OCI-LY3 (cell line): ENCODE measurements around the gene RNF11.

Experiments
- H2AFZ ChIP-seq: fragments of 200-600, 300-600 bp; shearing (Covaris generic); 2 replicates; pipeline ENCODE4 v1.6.0; 2014; ENCODE audit warnings: antibody characterized with exemption, low read depth, low read length
- H3K27ac ChIP-seq: fragments of 200-600, 300-600 bp; sonication (generic); 2 replicates; pipeline ENCODE4 v1.5.1; 2014; ENCODE audit warnings: mild to moderate bottlenecking, low read length, moderate library complexity, mixed read lengths
- H3K27me3 ChIP-seq: fragments of 200-600, 300-600 bp; sonication (generic); 2 replicates; pipeline ENCODE4 v1.6.1; 2014; ENCODE audit warnings: low read depth, low read length, mixed read lengths
- H3K36me3 ChIP-seq: fragments of 200-600, 300-600 bp; sonication (generic); replicated peaks from 2 replicates; pipeline ENCODE3; 2014; ENCODE audit warnings: low read depth, low read length, mixed read lengths
- H3K4me1 ChIP-seq: fragments of 300-600, 200-600 bp; sonication (generic); 2 replicates; pipeline ENCODE4 v1.6.1; 2014; ENCODE audit warnings: low read length, mixed read lengths
- H3K4me2 ChIP-seq: fragments of 200-600, 300-600 bp; sonication (generic); 2 replicates; pipeline ENCODE4 v1.6.1; 2014; ENCODE audit warnings: low read length, mixed read lengths
- H3K4me3 ChIP-seq: fragments of 300-600, 200-600 bp; sonication (generic); 2 replicates; pipeline ENCODE4 v1.5.1; 2014; ENCODE audit warnings: antibody characterized with exemption, mild to moderate bottlenecking, low read length, moderate library complexity
- H3K79me2 ChIP-seq: fragments of 300-600, 200-600 bp; shearing (Covaris generic); 2 replicates; pipeline ENCODE4 v1.6.1; 2014; ENCODE audit warnings: mild to moderate bottlenecking, low read length, mixed read lengths
- H3K9ac ChIP-seq: fragments of 300-600, 200-600 bp; shearing (Covaris generic); 2 replicates; pipeline ENCODE4 v1.6.0; 2014; ENCODE audit warnings: mild to moderate bottlenecking, low read length, moderate library complexity
- H3K9me3 ChIP-seq: fragments of 200-600, 300-600 bp; shearing (Covaris generic); 2 replicates; pipeline ENCODE4 v1.6.1; 2014; ENCODE audit warnings: low read length, mixed read lengths; ENCODE audit not compliant: insufficient read depth
- H4K20me1 ChIP-seq: fragments of 200-600, 300-600 bp; sonication (generic); 2 replicates; pipeline ENCODE4 v1.6.1; 2016; ENCODE audit warnings: low read length, mixed read lengths; ENCODE audit not compliant: insufficient read depth
- CTCF ChIP-seq: fragments of 200-600, 300-600 bp; sonication (generic); IDR thresholded peaks from 2 replicates; pipeline ENCODE4 v1.5.1; 2014; ENCODE audit warnings: antibody characterized with exemption, low read length, low read depth
- EZH2phosphoT487 ChIP-seq: fragments of 200-600 bp; shearing (Covaris generic); IDR thresholded peaks from 2 replicates; pipeline ENCODE4 v1.6.1; 2018; ENCODE audit warnings: antibody characterized with exemption, mixed run types, low read depth

RNF11 gene

GRCh38 chr1:51296383-51297357 lies 60.6 kb downstream of the RNF11 start:
- H3K36me3 ChIP-seq: no peaks in the 10 kb centered on the region
- H3K27ac ChIP-seq: no peak overlapping the region
- TF ChIP-seq CTCF: peak; percentile 76
- no peak for TF ChIP-seq EZH2phosphoT487
- H3K79me2 ChIP-seq: no peaks in the 10 kb centered on the region
- H3K4me2 ChIP-seq: peak overlapping the region; percentile 91
- peak overlapping the region; percentile 67 for H3K9ac ChIP-seq
- H3K4me3 ChIP-seq: peak overlapping the region; percentile 85
- peaks cover 4% of the 10 kb centered on the region; the same call in 1 of the 2 replicates for H3K4me1 ChIP-seq
- H3K27me3 ChIP-seq: no peaks in the 10 kb centered on the region
- H2AFZ ChIP-seq: peak overlapping the region; percentile 92
- H3K9me3 ChIP-seq: no peaks in the 10 kb centered on the region
- H4K20me1 ChIP-seq: no peaks in the 10 kb centered on the region

- Histone ChIP-seq H3K4me3 (peak overlapping the region; percentile 85), H3K79me2 (no peaks in the 10 kb centered on the region), H3K27me3 (no peaks in the 10 kb centered on the region), H4K20me1 (no peaks in the 10 kb centered on the region), H3K9ac (peak overlapping the region; percentile 67; the same call in 1 of the 2 replicates), H3K36me3 (no peaks in the 10 kb centered on the region), H3K9me3 (no peaks in the 10 kb centered on the region), H3K4me2 (peak overlapping the region; percentile 91), H3K27ac (no peak overlapping the region), H2AFZ (peak overlapping the region; percentile 92; the same call in 1 of the 2 replicates), H3K4me1 (peaks cover 4% of the 10 kb centered on the region; the same call in 1 of the 2 replicates)
- TF ChIP-seq CTCF (no peak), EZH2phosphoT487 (no peak)
These were observed 61.6 kb downstream of the RNF11 start for GRCh38 chr1:51297401-51298321.

DNA sequence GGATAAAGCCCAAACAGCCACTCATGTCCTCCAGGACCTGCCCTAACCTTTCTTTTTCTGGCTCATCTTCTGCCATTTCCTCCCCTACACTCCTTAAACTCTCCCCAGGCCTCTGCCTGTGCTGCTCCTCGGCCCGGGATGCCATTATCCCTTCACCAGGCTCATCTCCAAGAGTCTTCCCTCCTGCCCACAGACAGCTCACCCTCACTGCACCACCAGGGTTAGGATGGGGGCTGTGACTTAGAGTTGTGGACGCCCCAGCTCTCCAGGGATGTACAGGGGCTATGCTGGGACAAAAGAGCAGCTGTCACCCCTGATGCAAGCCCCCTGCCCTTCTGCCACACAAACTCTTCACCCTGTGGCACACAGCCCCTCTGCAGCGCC lies 62.2 kb downstream of the RNF11 start:
- H3K9ac ChIP-seq: no peak overlapping the region
- TF ChIP-seq CTCF (no peak), EZH2phosphoT487 (no peak)
- no peak overlapping the region for H3K4me3 ChIP-seq
- H3K27ac ChIP-seq: no peak overlapping the region
- no peak overlapping the region for H2AFZ ChIP-seq
- peaks cover 4% of the 10 kb centered on the region; the same call in 1 of the 2 replicates for H3K4me1 ChIP-seq
- H3K27me3 ChIP-seq: no peaks in the 10 kb centered on the region
- H3K36me3 ChIP-seq: no peaks in the 10 kb centered on the region
- H3K9me3 ChIP-seq: no peaks in the 10 kb centered on the region
- H3K4me2 ChIP-seq: no peak overlapping the region
- H3K79me2 ChIP-seq: no peaks in the 10 kb centered on the region
- no peaks in the 10 kb centered on the region for H4K20me1 ChIP-seq
